ENCODE data around the gene NANOS3.

NANOS3 gene

GRCh38 chr19:13882419-13882795 is 5.5 kb downstream of the NANOS3 start:
- no peaks in the 10 kb centered on the region for H3K9me3 ChIP-seq (ENCODE audit: control insufficient read depth, insufficient read depth, low read length)
- H3K9ac ChIP-seq (ENCODE audit: low read depth, low read length), result no peak overlapping the region
- no peaks in the 10 kb centered on the region for H3K36me3 ChIP-seq (ENCODE audit: control insufficient read depth, insufficient read depth, low read length)
- no peak overlapping the region for H3K27ac ChIP-seq (ENCODE audit: low read depth, low read length)
- 0 out of 2 replicates have a peak, but pooled peaks cover under 1% of the 10 kb centered on the region for H3K27me3 ChIP-seq (ENCODE audit: control insufficient read depth, insufficient read depth, low read length)
- H3K4me1 ChIP-seq (ENCODE audit: control insufficient read depth, insufficient read depth, low read length), result peaks cover 15% of the 10 kb centered on the region
- no peak overlapping the region for H3K4me3 ChIP-seq (ENCODE audit: low read depth, low read length)

- Histone ChIP-seq H3K9me3 (ENCODE audit: control insufficient read depth, insufficient read depth, low read length) (no peaks in the 10 kb centered on the region), H3K27ac (ENCODE audit: low read depth, low read length) (no peak overlapping the region), H3K9ac (ENCODE audit: low read depth, low read length) (no peak overlapping the region), H3K4me3 (ENCODE audit: low read depth, low read length) (no peak overlapping the region), H3K27me3 (ENCODE audit: control insufficient read depth, insufficient read depth, low read length) (no peaks in the 10 kb centered on the region), H3K36me3 (ENCODE audit: control insufficient read depth, insufficient read depth, low read length) (no peaks in the 10 kb centered on the region), H3K4me1 (ENCODE audit: control insufficient read depth, insufficient read depth, low read length) (peaks cover 15% of the 10 kb centered on the region)
These were observed 5.9 kb downstream of the NANOS3 start for GRCh38 chr19:13882836-13883235.

- Histone ChIP-seq H3K36me3 (ENCODE audit: control insufficient read depth, insufficient read depth, low read length) (no peaks in the 10 kb centered on the region), H3K9me3 (ENCODE audit: control insufficient read depth, insufficient read depth, low read length) (no peaks in the 10 kb centered on the region), H3K4me1 (ENCODE audit: control insufficient read depth, insufficient read depth, low read length) (peaks cover 15% of the 10 kb centered on the region), H3K27ac (ENCODE audit: low read depth, low read length) (no peak overlapping the region), H3K4me3 (ENCODE audit: low read depth, low read length) (no peak overlapping the region), H3K27me3 (ENCODE audit: control insufficient read depth, insufficient read depth, low read length) (no peaks in the 10 kb centered on the region), H3K9ac (ENCODE audit: low read depth, low read length) (no peak overlapping the region)
These were observed 6.7 kb downstream of the NANOS3 start for GRCh38 chr19:13883516-13884064.

GRCh38 chr19:13884726-13885591 is 8.0 kb downstream of the NANOS3 start:
- no peak overlapping the region for H3K27ac ChIP-seq (ENCODE audit: low read depth, low read length)
- H3K9ac ChIP-seq (ENCODE audit: low read depth, low read length), result no peak overlapping the region
- H3K4me3 ChIP-seq (ENCODE audit: low read depth, low read length), result no peak overlapping the region
- peaks cover 15% of the 10 kb centered on the region for H3K4me1 ChIP-seq (ENCODE audit: control insufficient read depth, insufficient read depth, low read length)
- no peaks in the 10 kb centered on the region for H3K27me3 ChIP-seq (ENCODE audit: control insufficient read depth, insufficient read depth, low read length)
- H3K9me3 ChIP-seq (ENCODE audit: control insufficient read depth, insufficient read depth, low read length), result no peaks in the 10 kb centered on the region
- H3K36me3 ChIP-seq (ENCODE audit: control insufficient read depth, insufficient read depth, low read length), result no peaks in the 10 kb centered on the region

- H3K4me3 ChIP-seq (ENCODE audit: low read depth, low read length), result no peak overlapping the region
- H3K9ac ChIP-seq (ENCODE audit: low read depth, low read length), result no peak overlapping the region
- H3K4me1 ChIP-seq (ENCODE audit: control insufficient read depth, insufficient read depth, low read length), result peaks cover 8% of the 10 kb centered on the region
- H3K27me3 ChIP-seq (ENCODE audit: control insufficient read depth, insufficient read depth, low read length), result no peaks in the 10 kb centered on the region
- H3K36me3 ChIP-seq (ENCODE audit: control insufficient read depth, insufficient read depth, low read length), result no peaks in the 10 kb centered on the region
- no peaks in the 10 kb centered on the region for H3K9me3 ChIP-seq (ENCODE audit: control insufficient read depth, insufficient read depth, low read length)
- H3K27ac ChIP-seq (ENCODE audit: low read depth, low read length), result no peak overlapping the region
These were observed 9.0 kb downstream of the NANOS3 start for GRCh38 chr19:13885826-13886365.

- Histone ChIP-seq H3K9ac (ENCODE audit: low read depth, low read length) (no peak overlapping the region), H3K4me3 (ENCODE audit: low read depth, low read length) (no peak overlapping the region), H3K9me3 (ENCODE audit: control insufficient read depth, insufficient read depth, low read length) (no peaks in the 10 kb centered on the region), H3K27me3 (ENCODE audit: control insufficient read depth, insufficient read depth, low read length) (no peaks in the 10 kb centered on the region), H3K27ac (ENCODE audit: low read depth, low read length) (no peak overlapping the region), H3K36me3 (ENCODE audit: control insufficient read depth, insufficient read depth, low read length) (no peaks in the 10 kb centered on the region), H3K4me1 (ENCODE audit: control insufficient read depth, insufficient read depth, low read length) (no peaks in the 10 kb centered on the region; the same call in 1 of the 2 replicates)
These were observed 10.1 kb downstream of the NANOS3 start for GRCh38 chr19:13887018-13887436.

- Histone ChIP-seq H3K36me3 (ENCODE audit: control insufficient read depth, insufficient read depth, low read length) (no peaks in the 10 kb centered on the region), H3K9me3 (ENCODE audit: control insufficient read depth, insufficient read depth, low read length) (no peaks in the 10 kb centered on the region), H3K27me3 (ENCODE audit: control insufficient read depth, insufficient read depth, low read length) (no peaks in the 10 kb centered on the region), H3K4me3 (ENCODE audit: low read depth, low read length) (no peak overlapping the region), H3K4me1 (ENCODE audit: control insufficient read depth, insufficient read depth, low read length) (no peaks in the 10 kb centered on the region), H3K9ac (ENCODE audit: low read depth, low read length) (no peak overlapping the region), H3K27ac (ENCODE audit: low read depth, low read length) (no peak overlapping the region)
These were observed 10.6 kb downstream of the NANOS3 start for GRCh38 chr19:13887517-13887916.

- Histone ChIP-seq H3K9me3 (ENCODE audit: control insufficient read depth, insufficient read depth, low read length) (no peaks in the 10 kb centered on the region), H3K27ac (ENCODE audit: low read depth, low read length) (no peak overlapping the region), H3K9ac (ENCODE audit: low read depth, low read length) (no peak overlapping the region)
These were observed 11.3 kb downstream of the NANOS3 start for GRCh38 chr19:13888281-13888680.

GRCh38 chr19:13890136-13890535 is 13.2 kb downstream of the NANOS3 start:
- no peak overlapping the region for H3K4me3 ChIP-seq (ENCODE audit: low read depth, low read length)
- H3K27ac ChIP-seq (ENCODE audit: low read depth, low read length), result no peak overlapping the region
- no peaks in the 10 kb centered on the region for H3K27me3 ChIP-seq (ENCODE audit: control insufficient read depth, insufficient read depth, low read length)
- no peak overlapping the region for H3K9ac ChIP-seq (ENCODE audit: low read depth, low read length)
- no peaks in the 10 kb centered on the region for H3K36me3 ChIP-seq (ENCODE audit: control insufficient read depth, insufficient read depth, low read length)
- H3K4me1 ChIP-seq (ENCODE audit: control insufficient read depth, insufficient read depth, low read length), result no peaks in the 10 kb centered on the region
- H3K9me3 ChIP-seq (ENCODE audit: control insufficient read depth, insufficient read depth, low read length), result no peaks in the 10 kb centered on the region

More at GRCh38 chr19:13888281-13888680, 11.3 kb downstream of the NANOS3 start:
- Histone ChIP-seq H3K4me1 (ENCODE audit: control insufficient read depth, insufficient read depth, low read length) (no peaks in the 10 kb centered on the region), H3K36me3 (ENCODE audit: control insufficient read depth, insufficient read depth, low read length) (no peaks in the 10 kb centered on the region), H3K4me3 (ENCODE audit: low read depth, low read length) (no peak overlapping the region), H3K27me3 (ENCODE audit: control insufficient read depth, insufficient read depth, low read length) (no peaks in the 10 kb centered on the region)

- Histone ChIP-seq H3K9ac (ENCODE audit: low read depth, low read length) (no peak overlapping the region), H3K27me3 (ENCODE audit: control insufficient read depth, insufficient read depth, low read length) (no peaks in the 10 kb centered on the region), H3K36me3 (ENCODE audit: control insufficient read depth, insufficient read depth, low read length) (no peaks in the 10 kb centered on the region), H3K4me1 (ENCODE audit: control insufficient read depth, insufficient read depth, low read length) (no peaks in the 10 kb centered on the region), H3K4me3 (ENCODE audit: low read depth, low read length) (no peak overlapping the region), H3K27ac (ENCODE audit: low read depth, low read length) (no peak overlapping the region), H3K9me3 (ENCODE audit: control insufficient read depth, insufficient read depth, low read length) (no peaks in the 10 kb centered on the region)
These were observed 15.9 kb downstream of the NANOS3 start for GRCh38 chr19:13892870-13893269.

- H3K4me3 ChIP-seq (ENCODE audit: low read depth, low read length), result no peak overlapping the region
- no peak overlapping the region for H3K27ac ChIP-seq (ENCODE audit: low read depth, low read length)
- no peaks in the 10 kb centered on the region for H3K4me1 ChIP-seq (ENCODE audit: control insufficient read depth, insufficient read depth, low read length)
- no peak overlapping the region for H3K9ac ChIP-seq (ENCODE audit: low read depth, low read length)
- no peaks in the 10 kb centered on the region for H3K36me3 ChIP-seq (ENCODE audit: control insufficient read depth, insufficient read depth, low read length)
- no peaks in the 10 kb centered on the region for H3K27me3 ChIP-seq (ENCODE audit: control insufficient read depth, insufficient read depth, low read length)
- no peaks in the 10 kb centered on the region for H3K9me3 ChIP-seq (ENCODE audit: control insufficient read depth, insufficient read depth, low read length)
These were observed 17.6 kb downstream of the NANOS3 start for GRCh38 chr19:13894552-13894951.

All from HUES48 (cell line).